BE2C (cell line): ENCODE measurements around the gene TRIM27.
A peak's percentile ranks its signal among the peaks of the same experiment; 100 is the strongest.
"Not testable (repeated sequence)": the region's sequence is repeated elsewhere in the genome, so short reads cannot be mapped to it uniquely, and the experiment has no call there.

ENCODE experiments used
- DNase-seq: peaks from one replicate; pipeline ENCODE4 v3.0.0-alpha.2; 2020
- H3K27me3 ChIP-seq: fragments of 250-450 bp; sonication (Bioruptor Pico); 2 replicates; pipeline ENCODE4 v1.5.1; 2020; ENCODE audit warnings: mild to moderate bottlenecking
- H3K36me3 ChIP-seq: fragments of 250-450 bp; sonication (Bioruptor Pico); 2 replicates; pipeline ENCODE4 v1.5.1; 2020; ENCODE audit warnings: mild to moderate bottlenecking
- H3K4me1 ChIP-seq: fragments of 250-450 bp; sonication (Bioruptor Pico); 2 replicates; pipeline ENCODE4 v1.5.1; 2020
- H3K4me3 ChIP-seq: 2 replicates; pipeline ENCODE4 v1.5.1; 2011; ENCODE audit warnings: low read depth, low read length
- H3K9me3 ChIP-seq: fragments of 250-450 bp; sonication (Bioruptor Pico); 2 replicates; pipeline ENCODE4 v1.5.1; 2020
- TF ChIP-seq, protein P1 (sequence below): IDR thresholded peaks from 2 replicates; pipeline ENCODE4 v1.5.1; 2012; ENCODE audit warnings: mild to moderate bottlenecking, low read depth, low read length

Gene TRIM27

GRCh38 chr6:28956331-28956730 is 32.5 kb upstream of the TRIM27 start:
- no peak overlapping the region for H3K4me3 ChIP-seq
- DNase-seq: no peak
- no peaks in the 10 kb centered on the region for H3K36me3 ChIP-seq
- H3K27me3 ChIP-seq: no peaks in the 10 kb centered on the region
- H3K4me1 ChIP-seq: no peaks in the 10 kb centered on the region; the same call in 1 of the 2 replicates
- TF ChIP-seq, protein P1, sequence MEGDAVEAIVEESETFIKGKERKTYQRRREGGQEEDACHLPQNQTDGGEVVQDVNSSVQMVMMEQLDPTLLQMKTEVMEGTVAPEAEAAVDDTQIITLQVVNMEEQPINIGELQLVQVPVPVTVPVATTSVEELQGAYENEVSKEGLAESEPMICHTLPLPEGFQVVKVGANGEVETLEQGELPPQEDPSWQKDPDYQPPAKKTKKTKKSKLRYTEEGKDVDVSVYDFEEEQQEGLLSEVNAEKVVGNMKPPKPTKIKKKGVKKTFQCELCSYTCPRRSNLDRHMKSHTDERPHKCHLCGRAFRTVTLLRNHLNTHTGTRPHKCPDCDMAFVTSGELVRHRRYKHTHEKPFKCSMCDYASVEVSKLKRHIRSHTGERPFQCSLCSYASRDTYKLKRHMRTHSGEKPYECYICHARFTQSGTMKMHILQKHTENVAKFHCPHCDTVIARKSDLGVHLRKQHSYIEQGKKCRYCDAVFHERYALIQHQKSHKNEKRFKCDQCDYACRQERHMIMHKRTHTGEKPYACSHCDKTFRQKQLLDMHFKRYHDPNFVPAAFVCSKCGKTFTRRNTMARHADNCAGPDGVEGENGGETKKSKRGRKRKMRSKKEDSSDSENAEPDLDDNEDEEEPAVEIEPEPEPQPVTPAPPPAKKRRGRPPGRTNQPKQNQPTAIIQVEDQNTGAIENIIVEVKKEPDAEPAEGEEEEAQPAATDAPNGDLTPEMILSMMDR: no peak
- H3K9me3 ChIP-seq: no peaks in the 10 kb centered on the region

- Histone ChIP-seq H3K36me3 (no peaks in the 10 kb centered on the region), H3K4me1 (no peaks in the 10 kb centered on the region; the same call in 1 of the 2 replicates), H3K27me3 (no peaks in the 10 kb centered on the region), H3K4me3 (peak overlapping the region; percentile 96), H3K9me3 (no peaks in the 10 kb centered on the region)
- DNase-seq: no peak
- TF ChIP-seq, protein P1: no peak
Observed at GRCh38 chr6:28953585-28954258, 29.9 kb upstream of the TRIM27 start.

DNA sequence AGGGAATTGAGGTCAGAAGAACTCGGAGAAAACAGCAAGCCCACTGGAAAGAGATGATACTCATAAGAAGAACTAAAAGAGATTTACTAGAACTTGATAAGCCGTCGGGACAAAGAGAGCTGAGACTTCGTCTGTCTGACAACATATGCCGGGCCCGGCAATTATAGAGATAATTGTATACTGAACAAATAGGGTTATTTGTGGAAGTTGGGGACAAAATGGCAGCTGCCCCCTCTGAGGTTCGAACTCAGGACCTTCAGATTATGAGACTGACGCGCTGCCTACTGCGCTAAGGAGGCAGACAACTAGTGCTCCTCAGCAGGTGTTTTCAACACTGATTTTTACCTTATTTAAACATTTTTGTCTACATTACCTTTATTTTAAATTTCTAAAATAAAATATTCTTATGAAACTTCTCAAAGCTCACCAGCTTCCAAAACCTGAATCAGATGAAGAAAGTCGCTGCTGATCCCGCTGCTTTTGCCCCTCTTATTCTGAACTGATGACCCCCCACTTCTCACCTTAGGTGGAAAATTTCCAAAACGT is 29.3 kb upstream of the TRIM27 start:
- no peaks in the 10 kb centered on the region for H3K36me3 ChIP-seq
- peak overlapping the region; percentile 96 for H3K4me3 ChIP-seq
- peak; percentile 68 for DNase-seq
- H3K4me1 ChIP-seq: no peaks in the 10 kb centered on the region; the same call in 1 of the 2 replicates
- no peaks in the 10 kb centered on the region for H3K27me3 ChIP-seq
- no peaks in the 10 kb centered on the region for H3K9me3 ChIP-seq
- TF ChIP-seq, protein P1: no peak

- not testable (repeated sequence) for H3K4me1 ChIP-seq, H3K27me3 ChIP-seq, H3K36me3 ChIP-seq, H3K9me3 ChIP-seq, H3K4me3 ChIP-seq, DNase-seq
Observed at GRCh38 chr6:28949656-28950195, 25.9 kb upstream of the TRIM27 start.

DNA sequence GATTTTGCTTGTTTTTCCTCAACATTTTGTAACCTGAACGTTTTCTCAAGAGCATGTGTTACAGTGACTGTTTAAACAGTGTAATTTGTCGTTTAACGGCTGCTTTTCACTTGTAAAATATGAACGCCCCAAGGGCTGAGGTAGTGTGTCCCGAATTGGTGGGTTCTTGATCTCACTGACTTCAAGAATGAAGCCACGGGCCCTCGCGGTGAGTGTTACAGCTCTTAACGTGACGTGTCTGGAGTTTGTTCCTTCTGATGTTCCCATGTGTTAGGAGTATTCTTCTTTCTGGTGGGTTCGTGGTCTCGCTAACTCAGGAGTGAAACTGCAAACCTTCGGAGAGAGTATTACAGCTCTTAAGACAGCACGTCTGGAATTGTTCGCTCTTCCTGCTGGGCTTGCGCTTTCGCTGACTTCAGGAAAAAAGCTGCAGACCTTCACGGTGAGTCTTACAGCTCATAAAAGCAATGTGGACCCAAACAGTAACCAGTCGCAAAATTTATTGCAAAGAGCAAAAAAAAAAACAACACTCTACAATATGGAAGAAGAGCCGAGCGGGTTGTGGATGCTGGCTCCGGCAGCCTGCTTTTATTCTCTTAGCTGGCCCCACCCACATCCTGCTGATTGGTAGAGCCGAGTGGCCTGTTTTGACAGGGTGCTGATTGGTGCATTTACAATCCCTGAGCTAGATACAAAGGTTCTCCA is 25.1 kb upstream of the TRIM27 start:
- Histone ChIP-seq H3K4me3 (no peak overlapping the region), H3K9me3 (no peaks in the 10 kb centered on the region), H3K27me3 (no peaks in the 10 kb centered on the region), H3K4me1 (no peaks in the 10 kb centered on the region; the same call in 1 of the 2 replicates), H3K36me3 (no peaks in the 10 kb centered on the region)
- TF ChIP-seq, protein P1: no peak
- DNase-seq: no peak

DNA sequence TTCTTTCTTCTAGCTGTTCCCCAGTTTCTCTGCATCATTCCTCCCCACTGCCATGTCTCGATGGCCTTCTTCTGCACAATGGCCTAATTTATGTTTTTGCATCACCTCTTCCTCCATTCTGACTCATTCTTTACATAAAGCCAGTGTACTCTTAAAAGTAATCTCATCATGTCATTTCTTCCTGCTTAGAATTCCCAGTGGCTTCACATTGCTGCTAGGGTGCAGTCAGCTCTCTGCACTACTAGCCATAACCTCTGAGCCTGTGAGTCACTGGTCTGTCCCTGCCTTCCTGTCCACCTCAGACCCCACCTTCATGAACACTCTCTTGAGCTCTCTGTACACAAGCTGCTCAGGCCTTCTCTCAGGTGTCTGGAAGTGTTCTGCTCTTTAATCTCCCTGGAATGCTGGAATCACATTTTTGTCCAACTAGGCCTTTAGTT is 24.1 kb upstream of the TRIM27 start:
- TF ChIP-seq, protein P1: no peak
- DNase-seq: no peak
- Histone ChIP-seq H3K9me3 (no peaks in the 10 kb centered on the region), H3K4me3 (no peak overlapping the region), H3K4me1 (no peaks in the 10 kb centered on the region; the same call in 1 of the 2 replicates), H3K36me3 (no peaks in the 10 kb centered on the region), H3K27me3 (no peaks in the 10 kb centered on the region)
